Liver (tissue), 9 donors: ENCODE data around the gene FREM1. TPM values are rescaled to one million over a fixed set of nuclear protein-coding genes. Genes with fewer than 3 reads are reported as not detected.

Experiments
- DNase-seq: peaks from one replicate; pipeline ENCODE4 v3.0.0-alpha.2; 2017; ENCODE audit warnings: low spot score
- H3K27ac ChIP-seq, 2 donors: one replicate each; pipeline ENCODE4 v1.7.0; 2013; ENCODE audit warnings: inconsistent platforms in 2 of 2, low read length in 2 of 2, control low read depth in 1 of 2, low read depth in 1 of 2, mild to moderate bottlenecking in 1 of 2
- H3K27me3 ChIP-seq, 4 donors: one replicate each; pipeline versions ENCODE4 v1.6.1 to v1.7.0; 2013; ENCODE audit warnings: low read length in 3 of 4, inconsistent platforms in 1 of 4, mild to moderate bottlenecking in 1 of 4, moderate library complexity in 1 of 4; ENCODE audit not compliant: control insufficient read depth in 4 of 4, insufficient read depth in 4 of 4
- H3K36me3 ChIP-seq, 4 donors: one replicate each; pipeline versions ENCODE4 v1.6.1 to v1.7.0; 2013; ENCODE audit warnings: low read length in 3 of 4, mild to moderate bottlenecking in 3 of 4, low read depth in 1 of 4, moderate library complexity in 1 of 4; ENCODE audit not compliant: control insufficient read depth in 4 of 4, insufficient read depth in 3 of 4
- H3K4me1 ChIP-seq, 4 donors: one replicate each; pipeline versions ENCODE4 v1.6.1 to v1.7.0; 2013; ENCODE audit warnings: low read length in 3 of 4, mild to moderate bottlenecking in 3 of 4, moderate library complexity in 1 of 4; ENCODE audit not compliant: control insufficient read depth in 4 of 4, insufficient read depth in 4 of 4
- H3K4me3 ChIP-seq, 3 donors: one replicate each; pipeline versions ENCODE4 v1.6.1 to v1.7.0; 2013; ENCODE audit warnings: low read length in 3 of 3, control low read depth in 1 of 3, low read depth in 1 of 3, mild to moderate bottlenecking in 1 of 3
- H3K9ac ChIP-seq, 2 donors: one replicate each; pipeline ENCODE4 v1.7.0; 2013; ENCODE audit warnings: low read length in 2 of 2, mild to moderate bottlenecking in 2 of 2, moderate library complexity in 2 of 2, control low read depth in 1 of 2, low read depth in 1 of 2
- H3K9me3 ChIP-seq, 4 donors: one replicate each; pipeline versions ENCODE4 v1.6.1 to v1.7.0; 2013; ENCODE audit warnings: low read length in 3 of 4; ENCODE audit not compliant: control insufficient read depth in 4 of 4
- ATF3 ChIP-seq: IDR thresholded peaks from 2 replicates; pipeline ENCODE4 v1.6.1; 2016; ENCODE audit warnings: antibody characterized with exemption
- EGR1 ChIP-seq, 2 donors: IDR thresholded peaks; 2 replicates each; pipeline ENCODE4 v1.6.1; 2016 to 2018; ENCODE audit warnings: antibody characterized with exemption in 2 of 2, low read depth in 2 of 2
- FOXA2 ChIP-seq: IDR thresholded peaks from 2 replicates; pipeline ENCODE4 v1.6.1; 2016; ENCODE audit warnings: antibody characterized with exemption
- GABPA ChIP-seq, 2 donors: IDR thresholded peaks in 1 of 2; conservative IDR thresholded peaks in 1 of 2; 2 replicates each; pipeline ENCODE4 v1.6.1; 2016; ENCODE audit warnings: antibody characterized with exemption in 2 of 2, mild to moderate bottlenecking in 1 of 2, moderate library complexity in 1 of 2
- HNF4A ChIP-seq, 2 donors: conservative IDR thresholded peaks; 2 replicates each; pipeline ENCODE4 v1.6.1; 2016; ENCODE audit warnings: antibody characterized with exemption in 2 of 2, mild to moderate bottlenecking in 2 of 2
- HNF4G ChIP-seq: IDR thresholded peaks from 2 replicates; pipeline ENCODE4 v1.6.1; 2016; ENCODE audit warnings: antibody characterized with exemption
- JUND ChIP-seq, 2 donors: IDR thresholded peaks; 2 replicates each; pipeline ENCODE4 v1.6.1; 2016; ENCODE audit warnings: antibody characterized with exemption in 2 of 2
- MAX ChIP-seq: IDR thresholded peaks from 2 replicates; pipeline ENCODE4 v1.6.1; 2016; ENCODE audit warnings: antibody characterized with exemption
- RAD21 ChIP-seq, 2 donors: IDR thresholded peaks; 2 replicates each; pipeline ENCODE4 v1.6.1; 2016; ENCODE audit warnings: antibody characterized with exemption in 2 of 2, mild to moderate bottlenecking in 2 of 2
- REST ChIP-seq: IDR thresholded peaks from 2 replicates; pipeline ENCODE4 v1.6.1; 2016; ENCODE audit warnings: antibody characterized with exemption, mild to moderate bottlenecking
- RXRA ChIP-seq, 2 donors: IDR thresholded peaks; 2 replicates each; pipeline ENCODE4 v1.6.1; 2017 to 2018; ENCODE audit warnings: antibody characterized with exemption in 2 of 2, mild to moderate bottlenecking in 1 of 2
- SP1 ChIP-seq: IDR thresholded peaks from 2 replicates; pipeline ENCODE4 v1.6.1; 2018; ENCODE audit warnings: antibody characterized with exemption, mild to moderate bottlenecking
- TAF1 ChIP-seq: conservative IDR thresholded peaks from 2 replicates; pipeline ENCODE4 v1.6.1; 2016; ENCODE audit warnings: antibody characterized with exemption, mild to moderate bottlenecking
- YY1 ChIP-seq: IDR thresholded peaks from 2 replicates; pipeline ENCODE4 v1.6.1; 2016; ENCODE audit warnings: antibody characterized with exemption, mild to moderate bottlenecking
- ZBTB33 ChIP-seq: IDR thresholded peaks from 2 replicates; pipeline ENCODE4 v1.6.1; 2016; ENCODE audit warnings: antibody characterized with exemption
- WGBS: extraction: QIAGEN DNeasy Blood & Tissue Kit; methylation state at CpG from one replicate; pipeline ENCODE4 v1.1.7; 2013; 5-methylcytosine and 5-hydroxymethylcytosine counted together
- polyA plus RNA-seq, 2 donors: library from polyadenylated mRNA; stranded (reverse) in 1 of 2; unstranded in 1 of 2; fragments of 200-250 nt in 1 of 2; fragments of >200 nt in 1 of 2; fragmentation: Nextera tagmentation in 1 of 2; extraction: Ambion mirVana in 1 of 2; gene quantifications; one replicate each; pipeline versions ENCODE4 v1.2.1 to v1.2.3, GENCODE V29; 2013 to 2015
- total RNA-seq, 2 donors: library from RNA; depleted of rRNA; stranded (reverse); fragments of >200 nt; gene quantifications; one replicate each; pipeline ENCODE4 v1.2.3, GENCODE V29; 2014
- donor health status: healthy.
- donor health status: healthy.
- donor health status: healthy.
- donor health status: healthy.
- donor health status: healthy.

FREM1 gene
- total and polyA plus RNA-seq, 4 donors = 0.39 to 4.7 (median 1.1) TPM

GRCh38 chr9:14868772-14869583, 41.2 kb downstream of the FREM1 start:
- H3K4me1 ChIP-seq = no peaks in the 10 kb centered on the region
- H3K27ac ChIP-seq = no peak overlapping the region
- no peak overlapping the region for H3K4me3 ChIP-seq
- WGBS = 79% methylated on average over 16 of the region's 16 CpGs
- H3K9me3 ChIP-seq = no peaks in the 10 kb centered on the region
- H3K9ac ChIP-seq = no peak overlapping the region
- H3K27me3 ChIP-seq = no peaks in the 10 kb centered on the region
- DNase-seq = no peak
- TF ChIP-seq EGR1 (IDR thresholded peaks at IDR 0.05; ENCODE audit: low read depth in 2 of 2) (no peak), TAF1 (no peak), HNF4A (conservative IDR thresholded peaks at IDR 0.05) (no peak)
- H3K36me3 ChIP-seq = no peaks in the 10 kb centered on the region

GRCh38 chr9:14868418-14868771, 41.8 kb downstream of the FREM1 start:
- TF ChIP-seq TAF1 (no peak), RXRA (IDR thresholded peaks at IDR 0.05) (no peak), ATF3 (no peak), MAX (no peak), RAD21 (IDR thresholded peaks at IDR 0.05) (no peak), YY1 (no peak), FOXA2 (no peak)
- Histone ChIP-seq H3K9ac (no peak overlapping the region), H3K27ac (no peak overlapping the region), H3K4me1 (no peaks in the 10 kb centered on the region), H3K9me3 (no peaks in the 10 kb centered on the region), H3K36me3 (no peaks in the 10 kb centered on the region), H3K4me3 (no peak overlapping the region), H3K27me3 (no peaks in the 10 kb centered on the region)
- DNase-seq = no peak
- 85% methylated on average over 4 of the region's 4 CpGs for WGBS

- Histone ChIP-seq H3K27me3 (no peaks in the 10 kb centered on the region), H3K36me3 (no peaks in the 10 kb centered on the region), H3K4me1 (no peaks in the 10 kb centered on the region), H3K9me3 (no peaks in the 10 kb centered on the region), H3K4me3 (no peak overlapping the region), H3K9ac (no peak overlapping the region), H3K27ac (no peak overlapping the region)
- 88% methylated on average over 2 of the region's 2 CpGs for WGBS
- TF ChIP-seq JUND (IDR thresholded peaks at IDR 0.05) (no peak), HNF4G (no peak)
- no peak for DNase-seq
Observed at GRCh38 chr9:14866200-14866749, 44.0 kb downstream of the FREM1 start.

GRCh38 chr9:14864309-14864708, 45.9 kb downstream of the FREM1 start:
- no peak for TF ChIP-seq GABPA (IDR thresholded peaks at IDR 0.05 in 1 of 2, conservative IDR thresholded peaks at IDR 0.05 in 1 of 2)
- TF ChIP-seq FOXA2 = no peak
- TF ChIP-seq JUND (IDR thresholded peaks at IDR 0.05) = no peak
- no peak for TF ChIP-seq REST
- TF ChIP-seq RXRA (IDR thresholded peaks at IDR 0.05) = no peak
- no peak for TF ChIP-seq YY1
- no peak for TF ChIP-seq MAX
- TF ChIP-seq SP1 = no peak
- no peak for TF ChIP-seq ZBTB33
- WGBS = 92% methylated on average over 1 of the region's 1 CpG
- Histone ChIP-seq H3K36me3 (no peaks in the 10 kb centered on the region), H3K4me1 (no peaks in the 10 kb centered on the region), H3K27ac (no peak overlapping the region), H3K27me3 (no peaks in the 10 kb centered on the region), H3K4me3 (no peak overlapping the region), H3K9ac (no peak overlapping the region), H3K9me3 (no peaks in the 10 kb centered on the region)
- no peak for DNase-seq
